ENCODE results near the gene RIMKLB. TPM values are rescaled to one million over a fixed set of nuclear protein-coding genes. Genes with fewer than 3 reads are reported as not detected.

The RIMKLB gene
- total and polyA plus RNA-seq, 11 donors: 7.4 to 16.9 (median 11.9) TPM

DNA sequence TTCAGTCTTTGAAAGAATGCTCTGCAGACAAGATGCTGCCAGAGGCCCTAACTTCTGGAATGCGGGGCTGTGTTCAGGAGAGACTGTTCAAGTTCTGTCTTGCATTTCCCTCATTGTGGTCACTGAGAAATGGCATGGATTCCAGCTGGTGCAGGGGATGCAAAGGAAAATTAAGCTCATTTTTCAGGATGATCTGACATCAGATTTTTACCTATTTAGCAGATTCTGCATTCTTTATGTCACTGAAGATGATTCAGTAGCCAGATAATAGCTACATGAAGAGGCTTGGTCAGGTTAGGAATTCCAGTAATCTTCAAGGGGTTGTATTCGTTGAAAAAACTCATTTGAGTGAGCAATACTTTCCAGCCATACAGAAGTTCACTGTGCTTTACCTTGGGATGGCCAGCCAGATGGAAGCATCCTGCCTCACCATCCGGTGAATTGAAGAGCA, 19.1 kb upstream of the RIMKLB start:
- WGBS, 4 donors: 70 to 79% (median 74%) methylated on average over 3 of the region's 3 CpGs
- Histone ChIP-seq H3K27ac (no peak overlapping the region), H3K4me3 (no peak overlapping the region), H3K36me3 (no peaks in the 10 kb centered on the region), H3K27me3 (no peaks in the 10 kb centered on the region), H3K4me1 (peaks cover 0 to 20% (median 0%) of the 10 kb centered on the region in 12 donors), H3K9me3 (no peaks in the 10 kb centered on the region)
- ATAC-seq (no peak), DNase-seq (no peak)
- TF ChIP-seq POLR2A (IDR thresholded peaks at IDR 0.05) (no peak), CTCF (IDR thresholded peaks at IDR 0.05) (no peak)
- intact Hi-C loops (cut with DNase I): no loop called here

DNA sequence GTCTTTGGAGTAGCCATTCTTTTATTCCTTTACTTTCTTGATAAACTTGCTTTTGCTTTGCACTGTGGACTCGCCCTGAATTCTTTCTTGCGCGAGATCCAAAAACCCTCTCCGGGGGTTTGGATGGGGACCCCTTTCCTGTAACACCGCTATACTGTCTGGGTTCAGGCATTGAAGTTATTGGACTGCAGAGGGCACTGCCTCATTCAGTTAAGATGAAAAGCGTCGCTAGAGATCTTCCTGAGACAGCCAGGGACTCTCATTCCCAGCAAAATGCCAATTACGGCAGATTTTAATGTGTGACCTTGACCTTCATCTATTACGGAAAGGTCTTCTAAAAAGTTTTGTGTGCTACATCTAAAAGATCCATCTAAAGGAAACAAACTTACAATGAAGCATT, 17.3 kb upstream of the RIMKLB start:
- peak overlapping the region in 7 of 12 donors; percentile 8 to 67 (median 38) for H3K27ac ChIP-seq
- intact Hi-C loops (cut with DNase I): loop anchor here in 9 of 10 donors (2.0 to 10.0 kb wide), 12 partner anchors 94 to 372 kb away; partner anchors contain the start of gene A2ML1 (in 4 of the 9)
- WGBS, 4 donors: 75 to 81% (median 77%) methylated on average over 9 of the region's 9 CpGs

GRCh38 chr12:8681129-8681884, 16.5 kb upstream of the RIMKLB start:
- intact Hi-C loops (cut with DNase I): loop anchor here in 9 of 10 donors (1.0 to 10.0 kb wide), 13 partner anchors 93 to 371 kb away; partner anchors contain the start of gene A2ML1 (in 4 of the 9)
- peak; percentile 62 to 91 (median 66) for ATAC-seq
- Histone ChIP-seq H3K27ac (peak overlapping the region in 11 of 12 donors; percentile 21 to 73 (median 54)), H3K4me3 (peak overlapping the region in 4 of 12 donors; percentile 11 to 25 (median 16)), H3K4me1 (peaks cover 0 to 20% (median 0%) of the 10 kb centered on the region in 12 donors), H3K27me3 (no peaks in the 10 kb centered on the region), H3K36me3 (no peaks in the 10 kb centered on the region), H3K9me3 (peaks cover 0 to 3% (median 0%) of the 10 kb centered on the region in 12 donors)
- WGBS, 4 donors: 33 to 42% (median 37%) methylated on average over 11 of the region's 11 CpGs
- no peak for TF ChIP-seq POLR2A (IDR thresholded peaks at IDR 0.05)
- TF ChIP-seq CTCF (IDR thresholded peaks at IDR 0.05): no peak
- DNase-seq: peak in 2 of 5 donors; percentile 11 to 30

More for the DNA sequence above, 17.3 kb upstream of the RIMKLB start:
- H3K27me3 ChIP-seq: no peaks in the 10 kb centered on the region
- H3K4me3 ChIP-seq: no peak overlapping the region
- H3K36me3 ChIP-seq: no peaks in the 10 kb centered on the region
- H3K4me1 ChIP-seq: peaks cover 0 to 20% (median 0%) of the 10 kb centered on the region in 12 donors
- ATAC-seq: no peak
- TF ChIP-seq POLR2A (IDR thresholded peaks at IDR 0.05) (no peak), CTCF (IDR thresholded peaks at IDR 0.05) (peak in 4 of 12 donors; percentile 6 to 23 (median 16))
- DNase-seq: no peak
- peaks cover 0 to 3% (median 0%) of the 10 kb centered on the region in 12 donors for H3K9me3 ChIP-seq

DNA sequence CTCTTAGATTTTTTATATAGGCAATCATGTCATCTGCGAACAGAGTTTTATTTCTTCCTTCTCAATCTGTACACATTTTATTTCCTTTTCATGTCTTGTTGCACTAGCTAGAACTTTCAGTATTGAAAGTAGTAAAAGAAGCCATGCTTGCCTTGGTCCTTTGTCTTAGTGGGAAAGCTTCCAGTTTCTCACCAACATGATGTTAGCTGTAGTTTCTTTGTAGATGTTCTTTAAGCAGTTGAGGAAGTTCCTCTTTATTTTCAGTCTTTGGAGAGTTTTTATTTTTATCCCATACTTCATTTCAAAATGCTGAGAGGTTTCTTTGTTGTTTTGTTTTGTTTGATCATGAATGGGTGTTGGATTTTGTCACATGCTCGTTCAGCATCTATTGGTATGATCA, 12.7 kb upstream of the RIMKLB start:
- Histone ChIP-seq H3K4me1 (peaks cover 0 to 33% (median 12%) of the 10 kb centered on the region in 12 donors), H3K36me3 (no peaks in the 10 kb centered on the region), H3K27ac (no peak overlapping the region), H3K9me3 (peaks cover 0 to 3% (median 0%) of the 10 kb centered on the region in 12 donors), H3K27me3 (no peaks in the 10 kb centered on the region), H3K4me3 (no peak overlapping the region)
- intact Hi-C loops (cut with DNase I): loop anchor here in 5 of 10 donors (2.0 to 10.0 kb wide), 7 partner anchors 90 to 360 kb away; partner anchors contain the start of gene A2ML1 (in 2 of the 5)
- ATAC-seq (no peak), DNase-seq (no peak)
- 80 to 86% (median 82%) methylated on average over 2 of the region's 2 CpGs for WGBS, 4 donors
- TF ChIP-seq POLR2A (IDR thresholded peaks at IDR 0.05) (no peak), CTCF (IDR thresholded peaks at IDR 0.05) (no peak)
